ENCODE measurements around the gene CD36. TPM values are rescaled to one million over a fixed set of nuclear protein-coding genes. Genes with fewer than 3 reads are reported as not detected.

Gene CD36
- total and polyA plus RNA-seq, 12 donors = 190 to 1,458 (median 916) TPM

GRCh38 chr7:80629023-80629422 is 9.4 kb upstream of the CD36 start:
- intact Hi-C loops (cut with DNase I) = no loop called here
- ATAC-seq (no peak), DNase-seq (no peak)
- Histone ChIP-seq H3K27me3 (no peaks in the 10 kb centered on the region), H3K27ac (peak overlapping the region in 8 of 10 donors; percentile 0 to 91 (median 50)), H3K36me3 (no peaks in the 10 kb centered on the region), H3K4me1 (peaks cover 0 to 78% (median 66%) of the 10 kb centered on the region in 9 donors), H3K4me3 (no peak overlapping the region), H3K9me3 (no peaks in the 10 kb centered on the region)
- no peak for TF ChIP-seq CTCF (IDR thresholded peaks at IDR 0.05)
- 66 to 74% methylated on average over 1 of the region's 1 CpG for WGBS, 2 donors

- no peak for TF ChIP-seq CTCF (IDR thresholded peaks at IDR 0.05)
- WGBS, 2 donors = 31 to 44% methylated on average over 7 of the region's 7 CpGs
- no peaks in the 10 kb centered on the region for H3K36me3 ChIP-seq
- ATAC-seq (peak in 6 of 8 donors; percentile 13 to 41 (median 26)), DNase-seq (no peak)
- no peaks in the 10 kb centered on the region for H3K27me3 ChIP-seq
- H3K4me1 ChIP-seq = peaks cover 0 to 93% (median 72%) of the 10 kb centered on the region in 9 donors
- peak overlapping the region in 9 of 10 donors; percentile 38 to 91 (median 56) for H3K27ac ChIP-seq
- H3K9me3 ChIP-seq = no peaks in the 10 kb centered on the region
- intact Hi-C loops (cut with DNase I) = no loop called here
- peak overlapping the region in 5 of 10 donors; percentile 13 to 31 (median 24) for H3K4me3 ChIP-seq
Observed at GRCh38 chr7:80630608-80631405, 7.6 kb upstream of the CD36 start.

GRCh38 chr7:80631421-80631820 is 7.0 kb upstream of the CD36 start:
- ATAC-seq = no peak
- Histone ChIP-seq H3K4me3 (peak overlapping the region in 2 of 10 donors; percentile 24 to 31), H3K27ac (peak overlapping the region in 8 of 10 donors; percentile 38 to 91 (median 56))

GRCh38 chr7:80632139-80632538 is 6.3 kb upstream of the CD36 start:
- peaks cover 0 to 99% (median 77%) of the 10 kb centered on the region in 9 donors for H3K4me1 ChIP-seq
- H3K27me3 ChIP-seq = no peaks in the 10 kb centered on the region
- H3K9me3 ChIP-seq = no peaks in the 10 kb centered on the region
- peak overlapping the region in 1 of 10 donors; percentile 11 for H3K4me3 ChIP-seq
- no peak for TF ChIP-seq CTCF (IDR thresholded peaks at IDR 0.05)
- intact Hi-C loops (cut with DNase I) = no loop called here
- DNase-seq (no peak), ATAC-seq (no peak)
- 3 to 4% methylated on average over 1 of the region's 1 CpG for WGBS, 2 donors
- peak overlapping the region in 9 of 10 donors; percentile 2 to 91 (median 56) for H3K27ac ChIP-seq
- H3K36me3 ChIP-seq = no peaks in the 10 kb centered on the region

More at GRCh38 chr7:80631421-80631820, 7.0 kb upstream of the CD36 start:
- Histone ChIP-seq H3K4me1 (peaks cover 0 to 99% (median 75%) of the 10 kb centered on the region in 9 donors), H3K27me3 (no peaks in the 10 kb centered on the region), H3K36me3 (no peaks in the 10 kb centered on the region), H3K9me3 (no peaks in the 10 kb centered on the region)
- DNase-seq = no peak
- intact Hi-C loops (cut with DNase I) = no loop called here
- no peak for TF ChIP-seq CTCF (IDR thresholded peaks at IDR 0.05)

Data from heart right ventricle (tissue), 16 donors.